SK-N-SH treated with all-trans-retinoic acid at 6 μM for 48 hours (cell line): Measurements from ENCODE around the gene BST1.

Source experiments
- CSDC2 ChIP-seq: fragments of 250-450 bp; sonication (Bioruptor Pico); IDR thresholded peaks from 2 replicates; pipeline ENCODE4 v1.5.0; 2020; ENCODE audit warnings: mild to moderate bottlenecking, moderate library complexity
- ESRRG ChIP-seq: fragments of 250-450 bp; sonication (Bioruptor Pico); IDR thresholded peaks from 2 replicates; pipeline ENCODE4 v1.6.1; 2021; ENCODE audit warnings: mild to moderate bottlenecking
- ISL1 ChIP-seq: fragments of 250-450 bp; sonication (Bioruptor Pico); IDR thresholded peaks from 2 replicates; pipeline ENCODE4 v2.1.2; 2022; ENCODE audit warnings: mild to moderate bottlenecking, moderate library complexity
- PPARA ChIP-seq: fragments of 250-450 bp; sonication (Bioruptor Pico); IDR thresholded peaks from 2 replicates; pipeline ENCODE4 v1.5.0; 2020; ENCODE audit warnings: mild to moderate bottlenecking, borderline replicate concordance
- RARB ChIP-seq: fragments of 250-450 bp; sonication (Bioruptor Pico); IDR thresholded peaks from 2 replicates; pipeline ENCODE4 v1.8.0; 2021; ENCODE audit warnings: mild to moderate bottlenecking, moderate library complexity
- SNAI2 ChIP-seq: fragments of 250-450 bp; sonication (Bioruptor Pico); IDR thresholded peaks from 2 replicates; pipeline ENCODE4 v1.5.0; 2020; ENCODE audit warnings: mild to moderate bottlenecking, moderate library complexity
- ZNF70 ChIP-seq: fragments of 450-650 bp; formaldehyde crosslinking; IDR thresholded peaks from 2 replicates; pipeline ENCODE4 v1.5.0; 2020; ENCODE audit warnings: mild to moderate bottlenecking, moderate library complexity
- TF ChIP-seq, protein P1 (sequence below): fragments of 250-450 bp; sonication (Bioruptor Pico); IDR thresholded peaks from 2 replicates; pipeline ENCODE4 v1.8.0; 2021; ENCODE audit warnings: low read depth, mild to moderate bottlenecking, moderate library complexity, borderline replicate concordance
- TF ChIP-seq, protein P2 (sequence below): fragments of 250-450 bp; sonication (Bioruptor Pico); IDR thresholded peaks from 2 replicates; pipeline ENCODE4 v1.8.0; 2020; ENCODE audit warnings: mild to moderate bottlenecking, moderate library complexity, borderline replicate concordance

DNA sequence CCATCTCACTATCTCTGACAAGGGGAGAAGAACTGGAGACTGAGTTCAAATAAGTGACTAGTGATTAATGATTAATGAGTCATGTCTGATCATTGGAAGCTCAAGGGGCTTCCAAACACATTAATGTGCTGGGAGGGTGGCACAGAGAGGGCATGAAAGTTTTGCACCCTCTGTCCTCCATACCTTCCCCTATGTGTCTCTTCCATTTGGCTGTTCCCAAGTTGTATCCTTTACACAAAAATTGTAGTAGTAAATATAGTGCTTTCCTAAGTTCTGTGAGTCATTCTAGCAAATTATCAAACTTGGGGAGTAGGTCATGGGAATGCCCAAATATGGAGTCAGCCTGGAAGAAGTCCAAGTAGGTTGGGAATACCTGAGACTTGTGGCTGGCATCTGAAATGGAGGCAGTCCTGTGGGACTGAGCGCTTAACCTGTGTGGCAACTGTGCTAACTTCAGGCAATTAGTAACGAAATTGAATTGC lies 25.3 kb upstream of the BST1 start:
- TF ChIP-seq, protein P1, sequence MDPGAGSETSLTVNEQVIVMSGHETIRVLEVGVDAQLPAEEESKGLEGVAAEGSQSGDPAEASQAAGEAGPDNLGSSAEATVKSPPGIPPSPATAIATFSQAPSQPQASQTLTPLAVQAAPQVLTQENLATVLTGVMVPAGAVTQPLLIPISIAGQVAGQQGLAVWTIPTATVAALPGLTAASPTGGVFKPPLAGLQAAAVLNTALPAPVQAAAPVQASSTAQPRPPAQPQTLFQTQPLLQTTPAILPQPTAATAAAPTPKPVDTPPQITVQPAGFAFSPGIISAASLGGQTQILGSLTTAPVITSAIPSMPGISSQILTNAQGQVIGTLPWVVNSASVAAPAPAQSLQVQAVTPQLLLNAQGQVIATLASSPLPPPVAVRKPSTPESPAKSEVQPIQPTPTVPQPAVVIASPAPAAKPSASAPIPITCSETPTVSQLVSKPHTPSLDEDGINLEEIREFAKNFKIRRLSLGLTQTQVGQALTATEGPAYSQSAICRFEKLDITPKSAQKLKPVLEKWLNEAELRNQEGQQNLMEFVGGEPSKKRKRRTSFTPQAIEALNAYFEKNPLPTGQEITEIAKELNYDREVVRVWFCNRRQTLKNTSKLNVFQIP, result no peak
- TF ChIP-seq ZNF70 (no peak), CSDC2 (CRISPR knock-in tag) (no peak), ISL1 (CRISPR knock-in tag) (no peak), PPARA (CRISPR knock-in tag) (no peak), ESRRG (CRISPR knock-in tag) (no peak), SNAI2 (CRISPR knock-in tag) (no peak), RARB (CRISPR knock-in tag) (no peak)
- TF ChIP-seq, protein P2, sequence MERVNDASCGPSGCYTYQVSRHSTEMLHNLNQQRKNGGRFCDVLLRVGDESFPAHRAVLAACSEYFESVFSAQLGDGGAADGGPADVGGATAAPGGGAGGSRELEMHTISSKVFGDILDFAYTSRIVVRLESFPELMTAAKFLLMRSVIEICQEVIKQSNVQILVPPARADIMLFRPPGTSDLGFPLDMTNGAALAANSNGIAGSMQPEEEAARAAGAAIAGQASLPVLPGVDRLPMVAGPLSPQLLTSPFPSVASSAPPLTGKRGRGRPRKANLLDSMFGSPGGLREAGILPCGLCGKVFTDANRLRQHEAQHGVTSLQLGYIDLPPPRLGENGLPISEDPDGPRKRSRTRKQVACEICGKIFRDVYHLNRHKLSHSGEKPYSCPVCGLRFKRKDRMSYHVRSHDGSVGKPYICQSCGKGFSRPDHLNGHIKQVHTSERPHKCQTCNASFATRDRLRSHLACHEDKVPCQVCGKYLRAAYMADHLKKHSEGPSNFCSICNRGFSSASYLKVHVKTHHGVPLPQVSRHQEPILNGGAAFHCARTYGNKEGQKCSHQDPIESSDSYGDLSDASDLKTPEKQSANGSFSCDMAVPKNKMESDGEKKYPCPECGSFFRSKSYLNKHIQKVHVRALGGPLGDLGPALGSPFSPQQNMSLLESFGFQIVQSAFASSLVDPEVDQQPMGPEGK (CRISPR knock-in tag), result no peak
